Kidney (tissue), 14 donors: ENCODE results near the gene PLPPR1. TPM values are rescaled to one million over a fixed set of nuclear protein-coding genes. Genes with fewer than 3 reads are reported as not detected.
A peak's percentile ranks its signal among the peaks of the same experiment; 100 is the strongest.

ENCODE experiments used
- DNase-seq, 5 donors: peaks; one replicate each; pipeline ENCODE4 v3.0.0-alpha.2; 2013 to 2020
- FAIRE-seq: peaks from 2 replicates; lab custom pipeline; 2012; peaks lifted over from hg19 to GRCh38; lab: Jason Lieb, UNC
- H3K27ac ChIP-seq, 2 donors: one replicate each; pipeline ENCODE4 v1.7.0; 2013; ENCODE audit warnings: low read depth in 2 of 2, low read length in 2 of 2, inconsistent platforms in 1 of 2
- H3K27me3 ChIP-seq: one replicate; pipeline ENCODE4 v1.7.1; 2013; ENCODE audit warnings: low read length, inconsistent platforms; ENCODE audit not compliant: control insufficient read depth, insufficient read depth
- H3K36me3 ChIP-seq, 3 donors: one replicate each; pipeline versions ENCODE4 v1.7.0 to v1.7.1; 2013; ENCODE audit warnings: low read length in 3 of 3, control low read depth in 1 of 3, inconsistent platforms in 1 of 3; ENCODE audit not compliant: insufficient read depth in 3 of 3, control insufficient read depth in 2 of 3
- H3K4me1 ChIP-seq, 3 donors: one replicate each; pipeline versions ENCODE4 v1.7.0 to v1.7.1; 2013; ENCODE audit warnings: low read length in 3 of 3, inconsistent platforms in 1 of 3, low read depth in 1 of 3; ENCODE audit not compliant: control insufficient read depth in 2 of 3, insufficient read depth in 2 of 3
- H3K4me3 ChIP-seq, 3 donors: one replicate each; pipeline versions ENCODE4 v1.7.0 to v1.8.1; 2013; ENCODE audit warnings: low read length in 3 of 3, control low read depth in 1 of 3, inconsistent platforms in 1 of 3
- H3K9ac ChIP-seq, 3 donors: one replicate each; pipeline versions ENCODE4 v1.7.0 to v1.7.1; 2013; ENCODE audit warnings: low read length in 3 of 3, control low read depth in 1 of 3, inconsistent platforms in 1 of 3
- H3K9me3 ChIP-seq, 3 donors: one replicate each; pipeline versions ENCODE4 v1.7.0 to v1.7.1; 2013; ENCODE audit warnings: low read length in 3 of 3, control low read depth in 1 of 3, inconsistent platforms in 1 of 3; ENCODE audit not compliant: control insufficient read depth in 2 of 3, insufficient read depth in 1 of 3
- intact Hi-C: fragments of 100-400 bp; cut with DNase I; formaldehyde crosslinking; loops from one replicate; pipeline ENCODE4 v1.11.1; 2022
- polyA plus RNA-seq: library from polyadenylated mRNA; stranded (reverse); fragments of 350-450 nt; fragmentation: Illumina TruSeq; extraction: RNeasy Lipid Tissue Mini Kit (QIAGEN cat#74804); gene quantifications from one replicate; pipeline ENCODE4 v1.2.3, GENCODE V29; 2014; ENCODE audit warnings: low read depth, low replicate concordance; ENCODE audit not compliant: insufficient read depth
- total RNA-seq: library from RNA; stranded (reverse); fragmentation: NEBNext Ultra II Directional; extraction: Animal tissue kit (Norgen Biotek cat#: 25700); gene quantifications from one replicate; pipeline ENCODE4 v1.2.1, GENCODE V29; 2021
- TF ChIP-seq, protein P1 (sequence below): IDR thresholded peaks from 3 replicates; pipeline ENCODE4 v1.5.1; 2012; ENCODE audit warnings: mild to moderate bottlenecking, moderate library complexity, borderline replicate concordance; ENCODE audit not compliant: insufficient read depth; ENCODE audit errors: extremely low read depth
- donor health status: control.
- donor health status: control.
- donor health status: control.
- donor health status: control.
- donor health status: control.
- donor health status: DM: yes; HTN: yes; CAD: no.
- donor health status: Normal renal cell carcinoma (clear cell type).

The PLPPR1 gene
- total and polyA plus RNA-seq, 2 donors from 2014 or later: 0.98 to 21.6 TPM

DNA sequence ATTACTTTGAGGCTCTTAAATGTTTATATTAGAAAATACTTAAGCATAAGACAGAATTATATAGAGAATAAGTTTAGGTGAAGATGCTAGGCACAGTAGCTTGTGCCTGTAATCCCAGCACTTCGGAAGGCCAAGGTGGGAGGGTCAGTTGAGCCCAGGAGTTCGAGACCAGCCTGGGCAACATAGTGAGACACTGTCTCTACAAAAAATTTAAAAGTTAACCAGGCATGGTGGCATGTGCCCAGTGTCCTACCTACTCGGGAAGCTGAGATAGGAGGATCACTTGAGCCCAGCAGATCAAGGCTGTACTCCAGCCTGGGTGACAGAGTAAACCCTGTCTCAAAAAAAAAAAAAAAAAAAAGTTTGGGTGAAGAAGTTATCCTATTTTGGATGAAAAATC lies 294.6 kb downstream of the PLPPR1 start:
- Histone ChIP-seq H3K27ac (no peak overlapping the region), H3K9me3 (peaks cover 0 to 4% (median 0%) of the 10 kb centered on the region in 3 donors)
- intact Hi-C loops: no loop called here

DNA sequence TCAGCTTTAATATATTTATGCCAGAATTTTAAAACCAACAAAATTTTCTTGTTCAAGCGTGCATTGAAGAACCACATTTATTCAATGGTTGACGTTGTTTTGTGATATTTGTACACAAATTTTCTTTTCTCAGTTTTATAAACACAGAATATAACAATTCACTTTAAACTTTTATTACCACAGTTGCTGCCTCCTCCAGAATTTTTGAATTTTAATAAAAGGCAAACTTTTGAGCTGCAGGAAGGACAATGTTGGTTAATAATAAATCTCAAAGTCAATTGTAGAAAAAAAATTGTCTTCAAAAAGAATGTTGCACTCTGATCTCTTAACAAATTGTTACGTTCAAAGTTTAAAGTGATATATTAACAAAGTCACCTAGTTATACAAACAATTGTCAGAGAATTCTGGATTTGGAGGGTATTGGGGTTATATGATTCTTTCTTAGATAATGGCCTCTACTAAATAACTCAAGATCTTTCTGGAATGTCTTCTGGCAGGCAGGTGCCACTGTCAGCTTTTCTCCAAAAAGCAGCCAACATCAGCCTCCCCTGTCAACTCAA lies 295.8 kb downstream of the PLPPR1 start:
- TF ChIP-seq, protein P1, sequence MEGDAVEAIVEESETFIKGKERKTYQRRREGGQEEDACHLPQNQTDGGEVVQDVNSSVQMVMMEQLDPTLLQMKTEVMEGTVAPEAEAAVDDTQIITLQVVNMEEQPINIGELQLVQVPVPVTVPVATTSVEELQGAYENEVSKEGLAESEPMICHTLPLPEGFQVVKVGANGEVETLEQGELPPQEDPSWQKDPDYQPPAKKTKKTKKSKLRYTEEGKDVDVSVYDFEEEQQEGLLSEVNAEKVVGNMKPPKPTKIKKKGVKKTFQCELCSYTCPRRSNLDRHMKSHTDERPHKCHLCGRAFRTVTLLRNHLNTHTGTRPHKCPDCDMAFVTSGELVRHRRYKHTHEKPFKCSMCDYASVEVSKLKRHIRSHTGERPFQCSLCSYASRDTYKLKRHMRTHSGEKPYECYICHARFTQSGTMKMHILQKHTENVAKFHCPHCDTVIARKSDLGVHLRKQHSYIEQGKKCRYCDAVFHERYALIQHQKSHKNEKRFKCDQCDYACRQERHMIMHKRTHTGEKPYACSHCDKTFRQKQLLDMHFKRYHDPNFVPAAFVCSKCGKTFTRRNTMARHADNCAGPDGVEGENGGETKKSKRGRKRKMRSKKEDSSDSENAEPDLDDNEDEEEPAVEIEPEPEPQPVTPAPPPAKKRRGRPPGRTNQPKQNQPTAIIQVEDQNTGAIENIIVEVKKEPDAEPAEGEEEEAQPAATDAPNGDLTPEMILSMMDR: no peak
- Histone ChIP-seq H3K4me1 (peaks cover 0 to 17% (median 2%) of the 10 kb centered on the region in 3 donors), H3K9ac (no peak overlapping the region)

More for the DNA sequence above, 294.6 kb downstream of the PLPPR1 start:
- no peak overlapping the region for H3K4me3 ChIP-seq
- H3K27me3 ChIP-seq: no peaks in the 10 kb centered on the region
- DNase-seq (no peak), FAIRE-seq (no peak)
- H3K4me1 ChIP-seq: peaks cover 0 to 17% (median 2%) of the 10 kb centered on the region in 3 donors
- TF ChIP-seq, protein P1: no peak
- H3K36me3 ChIP-seq: no peaks in the 10 kb centered on the region
- H3K9ac ChIP-seq: no peak overlapping the region

DNA sequence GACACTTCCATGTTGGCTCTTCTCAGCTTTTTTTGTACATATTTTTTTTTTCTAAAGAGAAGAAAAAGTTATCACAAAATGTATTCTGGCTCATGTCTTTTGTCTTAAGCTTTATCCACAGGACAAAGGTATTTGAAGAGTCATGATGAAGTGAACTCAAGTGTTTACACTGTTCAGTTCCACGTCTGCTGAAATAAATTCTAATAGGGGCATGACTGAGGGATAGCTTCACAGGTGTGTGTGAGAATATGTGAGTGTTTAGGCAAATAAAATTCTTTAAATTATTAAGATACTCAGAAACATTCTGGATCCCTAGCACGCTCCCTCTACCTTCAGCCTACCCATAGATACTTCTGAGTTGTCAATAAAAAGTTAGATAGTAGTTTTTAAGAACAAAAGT lies 296.5 kb downstream of the PLPPR1 start:
- no peak overlapping the region for H3K9ac ChIP-seq
- no peak for DNase-seq
- TF ChIP-seq, protein P1: no peak
- FAIRE-seq: no peak
- H3K36me3 ChIP-seq: no peaks in the 10 kb centered on the region
- peak overlapping the region; percentile 78 to 80 for H3K27ac ChIP-seq
- peaks cover 0 to 4% (median 0%) of the 10 kb centered on the region in 3 donors for H3K9me3 ChIP-seq
- peaks cover 0 to 17% (median 2%) of the 10 kb centered on the region in 3 donors for H3K4me1 ChIP-seq
- intact Hi-C loops: no loop called here
- H3K4me3 ChIP-seq: no peak overlapping the region
- H3K27me3 ChIP-seq: no peaks in the 10 kb centered on the region

More for the DNA sequence above, 295.8 kb downstream of the PLPPR1 start:
- Histone ChIP-seq H3K36me3 (no peaks in the 10 kb centered on the region), H3K4me3 (no peak overlapping the region), H3K9me3 (peaks cover 0 to 4% (median 0%) of the 10 kb centered on the region in 3 donors), H3K27ac (peak overlapping the region; percentile 78 to 80), H3K27me3 (no peaks in the 10 kb centered on the region)
- intact Hi-C loops: no loop called here
- DNase-seq (no peak), FAIRE-seq (peak; percentile 81)

- Histone ChIP-seq H3K4me1 (peaks cover 0 to 17% (median 2%) of the 10 kb centered on the region in 3 donors), H3K9ac (no peak overlapping the region), H3K9me3 (peaks cover 0 to 4% (median 0%) of the 10 kb centered on the region in 3 donors), H3K27me3 (no peaks in the 10 kb centered on the region), H3K4me3 (no peak overlapping the region), H3K27ac (peak overlapping the region; percentile 7 to 28), H3K36me3 (no peaks in the 10 kb centered on the region)
- TF ChIP-seq, protein P1: no peak
- FAIRE-seq: no peak
- DNase-seq: no peak
- intact Hi-C loops: no loop called here
Observed at GRCh38 chr9:101326035-101326434, 297.5 kb downstream of the PLPPR1 start.
